NCI-H82 treated with DMSO at 0.1 percent for 48 hours (cell line): ENCODE results near the gene KRT12.

Experiments used
- DNase-seq: peaks from one replicate; lab custom pipeline; 2025; ENCODE audit not compliant: unreplicated experiment; lab: John Stamatoyannopoulos, UW

The KRT12 gene

GRCh38 chr17:40866838-40867237 lies at the start of gene KRT12:
Gene KRT12, minus strand, starts transcription at chr17:40867223. Its CDS starts 37 bp downstream, at chr17:40867186.
- DNase-seq = no peak

- DNase-seq = no peak
Observed at GRCh38 chr17:40916366-40916765, 49.3 kb upstream of the KRT12 start.

- no peak for DNase-seq
Observed at GRCh38 chr17:40915721-40916256, 48.8 kb upstream of the KRT12 start.

DNA sequence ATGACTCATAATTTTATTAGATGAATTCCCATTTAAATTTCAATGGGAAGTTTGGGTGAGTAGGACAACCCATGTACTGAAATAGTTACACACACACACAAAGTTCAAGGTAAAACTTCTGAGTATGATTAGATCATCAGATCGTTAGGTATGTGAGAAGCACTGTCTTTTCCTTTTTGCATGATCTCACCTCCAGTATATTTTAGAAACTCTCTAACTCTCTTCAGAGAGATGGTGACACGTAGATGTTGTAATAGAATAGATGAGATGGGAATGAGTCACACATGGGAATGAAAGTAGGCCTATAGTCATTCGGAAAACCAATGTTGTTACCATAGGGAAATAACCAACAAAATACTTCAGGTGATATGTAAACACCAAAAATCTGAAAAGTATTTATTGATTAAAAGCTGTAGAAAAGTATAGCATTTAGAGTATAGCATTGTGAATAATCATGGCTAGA lies 48.2 kb upstream of the KRT12 start:
- DNase-seq = no peak

- DNase-seq = no peak
Observed at GRCh38 chr17:40914075-40914855, 47.2 kb upstream of the KRT12 start.

GRCh38 chr17:40912486-40913210 lies 45.6 kb upstream of the KRT12 start:
- DNase-seq = no peak

DNA sequence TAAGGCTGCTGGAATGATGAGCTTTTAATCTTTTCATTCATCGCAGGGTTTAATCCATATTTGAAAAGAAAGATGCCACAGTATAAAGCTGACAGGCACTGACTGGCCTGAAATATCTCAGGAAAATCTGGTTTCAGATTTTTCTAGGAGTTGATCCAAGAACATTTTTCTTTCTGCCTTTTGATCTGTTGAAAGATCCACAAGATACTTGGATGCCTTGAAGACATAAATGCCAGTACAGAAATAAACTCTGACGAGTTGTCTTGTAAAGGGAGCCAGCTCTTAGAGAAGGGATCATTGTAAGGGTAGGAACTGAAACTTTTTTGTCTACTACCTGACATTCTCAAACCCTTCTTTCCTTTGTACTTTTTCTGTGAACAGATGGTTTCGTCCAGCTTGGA lies 43.4 kb upstream of the KRT12 start:
- no peak for DNase-seq

DNA sequence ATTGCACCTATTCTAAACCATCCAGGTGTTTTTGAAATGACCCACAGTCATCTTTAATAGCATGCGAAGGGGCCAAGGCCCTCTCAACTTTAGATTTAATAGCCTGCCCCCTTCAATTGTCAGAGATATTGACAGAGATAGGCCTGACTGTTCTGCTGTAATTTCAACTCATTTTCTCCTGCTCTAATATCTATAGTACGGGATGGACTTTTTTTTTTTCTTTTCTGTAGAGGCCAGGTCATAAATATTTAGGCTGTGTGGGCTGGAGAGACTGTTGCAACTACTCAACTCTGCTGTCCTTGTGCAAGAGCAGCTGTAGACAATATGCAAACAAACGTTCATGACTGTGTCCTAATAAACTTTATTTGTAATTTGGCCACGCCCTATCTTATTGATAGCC lies 42.7 kb upstream of the KRT12 start:
- DNase-seq = no peak

DNA sequence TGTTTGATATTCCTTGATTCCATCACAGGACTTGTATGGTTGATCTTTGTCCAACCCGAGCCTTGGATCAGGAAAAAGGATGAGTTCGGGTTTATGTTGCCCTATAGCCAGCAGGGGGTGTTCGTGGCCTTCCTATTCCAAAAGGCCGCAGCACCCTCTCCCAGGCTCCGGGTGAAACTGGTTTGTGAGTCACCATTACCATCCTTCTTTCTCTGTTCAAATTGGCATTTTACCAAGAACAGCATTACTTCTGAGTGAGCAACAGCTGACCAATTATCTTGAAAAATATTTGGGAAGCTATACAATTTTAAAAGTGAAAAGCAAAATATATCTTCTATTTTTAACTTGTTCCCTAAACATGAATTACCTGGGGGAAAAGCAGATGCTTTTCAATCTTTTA lies 42.3 kb upstream of the KRT12 start:
- peak; percentile 8 for DNase-seq

DNA sequence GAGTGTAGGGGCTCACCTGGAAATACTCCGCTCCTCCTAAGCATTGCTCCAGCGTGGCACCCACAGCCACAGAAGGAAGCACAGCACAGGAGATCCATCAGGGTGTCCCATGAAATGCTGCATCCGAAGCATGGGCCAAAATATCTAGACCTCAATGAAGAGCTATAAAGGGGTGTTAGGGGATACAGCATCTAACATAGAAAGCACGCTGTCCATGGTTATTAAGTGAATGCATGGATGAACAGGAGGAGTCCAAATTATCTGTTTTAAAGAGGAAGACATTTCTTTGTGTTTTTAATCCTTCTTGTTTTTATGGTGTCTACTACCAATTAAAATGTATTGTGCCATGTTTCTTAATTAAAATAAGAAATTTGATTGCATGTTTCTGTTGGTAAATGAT lies 39.6 kb upstream of the KRT12 start:
- DNase-seq = no peak

DNA sequence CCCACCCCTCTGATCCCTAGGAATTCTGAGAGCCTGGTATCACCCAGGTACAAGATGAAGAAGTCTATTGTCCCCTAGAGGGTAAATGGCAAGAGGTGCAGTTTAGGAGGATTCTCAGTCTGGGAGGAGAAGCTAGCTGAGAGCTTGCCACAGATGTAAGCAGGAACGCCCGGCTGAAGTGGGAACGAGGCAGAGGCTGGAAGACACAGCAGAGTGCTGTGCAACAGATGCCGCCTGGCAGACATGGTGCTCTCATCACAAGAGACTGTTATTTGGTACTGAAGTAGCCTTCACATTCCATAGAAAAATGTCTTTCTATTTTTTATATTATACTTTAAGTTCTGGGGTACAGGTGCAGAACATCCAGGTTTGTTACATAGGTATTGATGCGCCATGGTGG lies 38.3 kb upstream of the KRT12 start:
- no peak for DNase-seq

- DNase-seq = no peak
Observed at GRCh38 chr17:40903129-40903847, 36.3 kb upstream of the KRT12 start.

DNA sequence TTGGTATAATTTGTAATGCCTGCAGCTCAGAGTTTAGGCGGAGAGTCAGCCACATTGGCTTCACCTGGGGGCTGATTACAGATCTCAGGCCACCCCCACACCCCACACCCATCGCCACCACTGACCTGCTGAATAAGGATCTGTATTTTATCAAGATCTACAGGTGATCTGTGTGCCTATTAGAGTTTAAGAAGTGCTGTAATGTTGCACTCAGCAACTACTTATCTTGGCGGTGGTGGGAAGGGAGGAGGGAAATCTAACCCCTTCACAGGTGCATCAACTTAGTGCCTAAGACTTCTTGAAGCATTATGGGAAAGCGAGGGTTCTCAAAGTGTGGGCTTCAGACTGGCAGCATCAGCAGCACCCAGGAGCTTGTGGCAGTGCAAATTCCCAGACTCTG lies 35.5 kb upstream of the KRT12 start:
- no peak for DNase-seq

- no peak for DNase-seq
Observed at GRCh38 chr17:40901981-40902474, 35.0 kb upstream of the KRT12 start.

DNA sequence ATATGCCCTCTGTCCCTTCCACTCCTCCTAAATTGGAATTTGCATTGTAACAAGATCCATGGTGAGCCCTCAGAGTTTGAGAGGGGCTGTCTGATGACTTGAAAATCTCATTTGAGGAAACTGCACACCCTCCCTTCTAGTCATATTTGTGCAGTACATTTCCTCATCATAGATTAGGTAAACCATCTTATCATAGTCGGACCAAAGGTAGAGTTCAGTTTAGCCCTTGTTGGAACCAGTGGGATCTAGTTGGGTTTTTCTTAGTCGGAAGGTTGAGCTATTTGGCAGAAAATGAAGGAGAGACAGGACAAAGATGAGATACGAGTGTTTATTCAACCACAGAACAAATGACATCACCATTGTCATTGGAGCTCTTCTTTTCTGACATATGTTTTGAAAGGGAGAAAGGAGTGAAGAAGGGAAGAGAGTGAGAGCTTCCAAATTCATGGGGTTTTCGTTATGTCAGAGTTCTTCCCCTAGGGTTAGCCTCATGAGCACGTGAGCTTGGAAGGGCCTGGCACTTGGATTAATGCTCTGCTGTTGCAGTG lies 33.9 kb upstream of the KRT12 start:
- no peak for DNase-seq

DNA sequence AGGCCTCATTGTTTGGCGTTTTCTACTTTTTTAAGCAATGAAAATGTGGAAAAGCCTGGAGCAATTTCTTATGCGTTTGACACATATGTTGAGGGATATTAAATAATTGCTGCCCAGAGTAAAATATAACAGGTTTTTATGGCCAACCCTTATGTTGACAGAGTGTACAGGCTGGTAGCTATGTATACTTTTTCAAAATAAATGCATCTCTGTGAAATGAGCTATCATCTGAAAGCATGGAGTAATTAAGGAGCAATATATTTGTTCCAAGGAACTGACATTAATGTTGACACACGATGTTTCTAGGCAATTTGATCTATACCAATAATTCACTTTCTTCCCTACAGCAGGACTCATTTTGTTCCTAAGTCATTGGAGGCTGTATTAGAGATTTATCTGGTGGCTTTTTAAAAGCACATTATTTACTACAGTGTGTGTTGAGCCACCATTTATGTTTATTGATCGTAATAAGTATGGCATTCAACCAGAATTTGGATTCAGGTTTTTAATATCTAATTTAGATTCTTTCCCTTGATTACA lies 30.0 kb upstream of the KRT12 start:
- DNase-seq = no peak

- no peak for DNase-seq
Observed at GRCh38 chr17:40895106-40895730, 28.2 kb upstream of the KRT12 start.

DNA sequence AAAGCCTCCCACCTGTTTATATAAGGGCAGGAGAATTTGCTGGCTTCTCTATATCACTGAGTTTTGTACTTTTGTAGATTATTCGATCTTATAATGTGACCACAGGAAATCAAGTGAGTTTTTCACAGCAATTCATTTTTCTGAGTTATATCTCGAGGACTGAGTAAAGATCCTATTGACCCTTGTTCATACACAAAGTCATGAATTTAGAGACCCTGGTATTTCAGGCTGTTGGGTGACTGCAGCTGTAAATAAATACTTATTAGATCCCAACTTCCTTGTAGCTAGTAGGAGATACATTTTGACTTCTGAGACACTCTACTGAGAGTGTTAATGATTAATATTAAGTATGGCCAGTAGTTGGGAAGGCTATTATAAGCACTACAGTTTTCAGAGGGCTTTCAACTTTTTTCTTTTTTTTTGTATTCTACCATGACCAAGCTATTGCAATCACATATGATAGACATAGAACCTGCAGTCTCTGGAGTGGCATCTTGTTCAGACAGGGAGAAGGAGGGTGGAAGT lies 21.2 kb upstream of the KRT12 start:
- no peak for DNase-seq

- DNase-seq = no peak
Observed at GRCh38 chr17:40886090-40886489, 19.1 kb upstream of the KRT12 start.
